HG02623 (cell line): Measurements from ENCODE around the gene CACNA1B.
"Not testable (repeated sequence)": the region's sequence is repeated elsewhere in the genome, so short reads cannot be mapped to it uniquely, and the experiment has no call there.

Source experiments
- ATAC-seq: cut with Tn5 transposase; IDR thresholded peaks from one replicate; pipeline ENCODE4 v1.9.1; 2021; ENCODE audit warnings: moderate library complexity; ENCODE audit not compliant: unreplicated experiment

The CACNA1B gene

DNA sequence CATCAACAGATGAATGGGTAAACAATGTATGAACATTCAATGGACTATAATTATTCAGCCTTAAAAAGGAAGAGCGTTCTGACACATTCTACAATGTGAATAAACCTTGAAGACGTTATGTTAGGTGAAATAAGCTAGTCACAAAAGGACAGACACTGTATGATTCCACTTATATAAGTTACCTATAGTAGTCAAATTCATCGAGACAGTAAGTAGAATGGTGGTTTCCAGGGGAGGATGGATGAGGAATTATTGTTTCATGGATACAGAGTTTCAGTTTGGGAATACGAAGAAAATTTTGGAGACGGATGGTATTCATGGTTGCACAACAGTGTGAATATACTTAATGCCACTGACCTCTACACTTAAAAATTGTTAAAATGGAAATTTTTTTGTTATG lies 216.4 kb downstream of the CACNA1B start:
- no peak for ATAC-seq

DNA sequence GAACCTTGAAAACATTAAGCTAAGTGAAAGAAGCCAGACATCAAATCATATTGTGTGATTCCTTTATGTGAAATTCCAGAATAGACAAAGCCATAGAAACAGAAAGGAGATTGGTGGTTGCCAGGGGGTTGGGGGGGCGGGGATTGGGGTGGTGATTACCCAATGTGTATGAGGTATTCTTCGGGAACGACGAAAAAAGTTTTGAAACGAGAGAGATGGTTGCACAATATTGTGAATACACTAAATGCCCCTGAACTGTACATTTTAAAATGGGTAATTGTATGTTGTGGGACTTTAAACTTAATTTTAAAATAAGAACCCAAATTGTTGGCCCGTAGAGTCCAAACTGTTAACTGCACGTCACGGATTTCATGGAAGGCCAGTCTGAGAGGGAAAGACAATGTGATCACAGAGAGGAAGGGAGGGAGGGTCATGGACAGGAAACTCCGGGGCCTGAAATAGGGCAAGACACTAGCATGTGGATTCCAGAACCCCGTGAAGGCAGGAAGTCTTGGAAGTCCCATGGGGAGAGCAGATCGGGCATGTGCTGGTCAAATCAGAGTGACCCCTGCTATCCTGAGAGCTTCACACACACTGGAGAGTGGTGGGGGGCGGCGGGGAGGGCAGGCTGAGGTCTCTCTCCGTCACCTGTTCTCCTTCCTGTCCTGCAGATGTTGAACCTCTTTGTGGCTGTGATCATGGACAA lies 218.4 kb downstream of the CACNA1B start:
- no peak for ATAC-seq

DNA sequence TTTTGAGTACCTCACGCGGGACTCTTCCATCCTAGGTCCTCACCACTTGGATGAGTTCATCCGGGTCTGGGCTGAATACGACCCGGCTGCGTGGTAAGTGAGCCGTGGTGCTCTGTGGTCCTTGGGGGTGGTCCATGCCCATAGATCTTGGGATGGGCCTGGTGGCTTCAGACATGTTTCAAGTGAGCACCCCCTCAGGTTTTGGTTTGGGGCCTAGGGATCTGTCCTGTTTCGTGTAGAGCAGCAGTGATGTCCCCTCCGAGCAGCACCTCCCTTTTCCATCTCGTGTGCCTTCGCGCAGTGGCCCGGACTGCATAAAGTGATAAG lies 218.9 kb downstream of the CACNA1B start:
- ATAC-seq, result no peak

DNA sequence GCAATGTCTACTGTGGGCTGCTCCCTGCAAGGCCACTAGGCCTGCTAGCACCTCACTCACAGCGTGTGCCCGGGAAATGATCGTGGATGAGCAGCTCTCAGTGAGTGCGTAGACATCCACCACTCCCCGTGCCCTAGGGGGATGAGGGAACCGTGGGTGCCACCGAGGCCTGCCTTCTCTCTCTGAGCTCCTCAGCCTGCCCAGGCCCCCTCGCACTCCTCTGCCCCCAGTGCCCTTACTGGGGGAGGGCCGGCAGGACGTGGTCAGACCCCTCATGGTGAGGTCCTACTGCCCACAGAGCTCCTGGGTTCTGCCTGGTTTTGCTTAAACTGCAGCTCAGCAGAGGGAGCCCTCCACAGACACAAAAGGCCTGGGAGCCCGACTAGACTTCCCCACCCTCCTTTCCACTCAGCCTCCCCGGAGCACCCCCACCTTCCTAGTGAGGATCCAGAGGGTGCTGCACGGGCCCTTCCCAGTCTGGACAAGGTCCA lies 220.0 kb downstream of the CACNA1B start:
- ATAC-seq, result no peak

DNA sequence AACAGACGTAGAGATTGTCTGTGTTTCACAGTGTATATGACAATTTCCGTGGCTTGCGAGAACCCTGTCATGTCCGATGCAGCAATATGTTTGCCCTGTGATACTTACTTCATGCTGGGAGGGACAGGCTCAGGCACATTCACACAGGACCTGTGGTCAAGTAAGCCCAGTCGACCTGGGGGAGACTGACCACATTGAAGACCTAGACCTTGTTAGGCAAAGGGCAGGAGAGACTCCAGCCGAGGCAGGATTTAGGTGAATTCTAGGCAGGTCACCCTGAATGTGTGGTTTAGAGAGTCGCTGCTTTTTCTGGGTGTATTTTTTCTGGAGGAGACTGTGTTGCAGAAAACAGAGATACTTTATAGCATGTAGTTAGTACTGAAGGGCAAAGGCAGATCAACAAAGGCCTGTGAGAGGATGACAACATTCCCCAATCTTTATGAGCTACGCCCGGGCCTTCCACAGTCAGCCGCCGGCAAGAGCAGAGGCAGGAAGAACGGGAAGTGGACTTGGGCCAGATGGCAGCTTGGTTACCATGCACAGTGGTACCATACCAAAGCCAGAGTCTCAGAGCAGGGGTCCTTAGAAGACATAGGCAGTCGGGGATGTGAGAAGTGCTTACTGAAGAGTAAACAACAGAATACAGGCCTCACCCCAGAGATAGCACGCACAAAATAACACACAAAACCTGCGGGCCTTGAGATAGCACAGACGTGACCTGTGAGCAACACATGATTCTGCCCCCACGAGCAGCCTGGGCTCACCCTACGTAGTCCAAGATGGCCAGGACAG lies 220.7 kb downstream of the CACNA1B start:
- no peak for ATAC-seq

DNA sequence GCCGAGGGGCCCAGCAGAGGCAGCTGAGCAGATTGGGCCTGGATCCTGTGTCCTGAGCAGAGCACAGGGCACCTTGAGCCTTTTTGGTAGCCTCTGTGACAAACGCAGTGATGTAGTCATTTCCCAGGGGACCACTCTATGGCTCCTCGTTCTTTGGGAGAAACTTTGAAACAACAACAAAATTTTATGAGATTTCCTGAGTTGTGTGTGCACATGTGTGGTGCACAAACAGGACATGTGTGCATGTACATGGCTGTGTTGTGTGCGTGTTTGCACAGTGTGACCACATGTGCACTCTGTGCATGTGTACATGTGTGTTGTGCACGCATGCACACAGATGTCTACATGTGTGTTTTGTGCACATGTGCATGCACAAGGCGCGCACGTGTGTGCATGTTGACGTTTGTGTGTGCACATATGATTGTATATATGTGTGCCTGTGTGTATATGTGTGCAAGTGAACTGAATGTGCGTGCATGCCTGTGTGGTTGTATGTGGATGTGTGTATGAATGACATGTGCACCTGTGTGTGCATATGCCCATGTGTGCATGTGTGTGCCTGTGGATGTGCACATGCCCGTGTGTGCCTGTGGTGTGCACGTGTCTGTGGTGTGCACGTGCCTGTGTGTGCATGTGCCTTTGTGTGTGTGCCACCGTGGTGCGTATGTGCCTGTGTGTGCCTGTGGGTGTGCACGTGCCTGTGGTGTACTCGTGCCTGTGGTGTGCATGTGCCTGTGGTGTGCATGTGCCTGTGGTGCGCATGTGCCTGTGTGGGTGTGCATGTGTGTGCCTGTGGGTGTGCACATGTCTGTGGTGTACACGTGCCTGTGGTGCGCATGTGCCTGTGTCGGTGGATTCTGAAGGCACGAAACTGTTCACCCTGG lies 221.6 kb downstream of the CACNA1B start:
- no peak for ATAC-seq

DNA sequence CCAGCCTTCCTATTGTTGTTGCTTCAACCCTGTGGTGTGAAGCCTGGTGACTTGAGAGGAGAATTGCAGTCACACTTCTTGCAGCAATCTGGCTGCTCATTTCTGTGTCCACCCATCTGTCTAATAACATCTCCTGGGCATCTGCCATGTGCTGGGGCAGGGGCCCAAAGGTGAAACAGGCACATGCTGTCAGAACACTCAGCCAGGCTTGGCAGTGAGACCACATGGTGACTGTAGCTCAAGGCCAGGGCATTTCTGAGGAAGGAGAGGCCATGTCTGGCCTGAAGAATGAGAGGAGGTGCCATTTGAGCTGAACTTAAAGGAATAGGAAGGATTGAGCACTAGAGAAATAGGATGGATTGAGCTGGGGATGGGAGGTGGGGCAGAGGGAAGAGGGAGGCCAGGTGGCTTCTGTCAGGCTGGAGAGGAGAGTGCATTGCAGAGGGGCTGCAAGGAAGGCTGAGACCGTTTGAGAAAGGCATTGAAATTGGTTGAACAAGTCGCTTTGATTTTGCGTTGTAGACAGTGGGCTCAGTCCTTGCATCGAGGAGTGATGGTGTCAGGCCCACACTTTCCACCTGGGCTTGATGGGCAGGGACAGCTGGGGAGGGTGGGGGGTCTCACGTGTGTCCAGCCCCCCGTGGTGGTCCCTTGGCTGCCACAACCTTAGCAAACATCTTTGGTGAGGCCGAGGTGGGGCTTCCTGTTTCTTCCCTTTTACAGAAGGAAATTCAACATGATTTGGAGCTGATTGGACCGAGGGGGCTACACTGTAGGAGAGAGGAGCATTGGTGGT lies 222.4 kb downstream of the CACNA1B start:
- ATAC-seq, result no peak

DNA sequence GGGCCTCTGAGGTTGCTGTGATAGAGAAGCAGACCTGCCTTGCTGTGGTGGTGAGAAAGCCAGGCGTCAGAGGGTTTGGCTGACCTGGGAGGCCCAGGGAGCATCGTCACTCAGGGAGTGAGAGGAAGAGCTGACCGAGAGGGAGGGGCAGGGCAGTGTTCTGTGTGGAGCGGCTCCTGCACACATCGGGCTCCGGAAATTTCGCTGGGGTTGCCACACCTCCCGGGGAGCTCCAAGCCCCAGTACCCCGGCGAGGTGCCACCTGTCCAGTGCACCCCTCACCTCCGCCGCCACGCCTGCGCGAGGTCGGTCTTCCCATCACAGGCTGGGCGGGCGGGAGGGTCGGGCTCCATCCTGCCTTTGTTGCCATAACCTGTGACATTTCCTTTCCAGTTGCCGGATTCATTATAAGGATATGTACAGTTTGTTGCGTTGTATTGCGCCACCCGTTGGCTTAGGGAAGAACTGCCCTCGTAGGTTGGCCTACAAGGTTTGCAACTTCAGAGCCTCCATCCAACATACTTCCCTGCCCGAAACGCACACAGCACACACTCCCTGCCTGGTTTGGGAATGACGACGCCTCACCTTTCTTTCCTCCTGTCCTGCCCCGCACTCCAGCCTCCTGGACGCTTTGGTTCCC lies 223.2 kb downstream of the CACNA1B start:
- no peak for ATAC-seq

DNA sequence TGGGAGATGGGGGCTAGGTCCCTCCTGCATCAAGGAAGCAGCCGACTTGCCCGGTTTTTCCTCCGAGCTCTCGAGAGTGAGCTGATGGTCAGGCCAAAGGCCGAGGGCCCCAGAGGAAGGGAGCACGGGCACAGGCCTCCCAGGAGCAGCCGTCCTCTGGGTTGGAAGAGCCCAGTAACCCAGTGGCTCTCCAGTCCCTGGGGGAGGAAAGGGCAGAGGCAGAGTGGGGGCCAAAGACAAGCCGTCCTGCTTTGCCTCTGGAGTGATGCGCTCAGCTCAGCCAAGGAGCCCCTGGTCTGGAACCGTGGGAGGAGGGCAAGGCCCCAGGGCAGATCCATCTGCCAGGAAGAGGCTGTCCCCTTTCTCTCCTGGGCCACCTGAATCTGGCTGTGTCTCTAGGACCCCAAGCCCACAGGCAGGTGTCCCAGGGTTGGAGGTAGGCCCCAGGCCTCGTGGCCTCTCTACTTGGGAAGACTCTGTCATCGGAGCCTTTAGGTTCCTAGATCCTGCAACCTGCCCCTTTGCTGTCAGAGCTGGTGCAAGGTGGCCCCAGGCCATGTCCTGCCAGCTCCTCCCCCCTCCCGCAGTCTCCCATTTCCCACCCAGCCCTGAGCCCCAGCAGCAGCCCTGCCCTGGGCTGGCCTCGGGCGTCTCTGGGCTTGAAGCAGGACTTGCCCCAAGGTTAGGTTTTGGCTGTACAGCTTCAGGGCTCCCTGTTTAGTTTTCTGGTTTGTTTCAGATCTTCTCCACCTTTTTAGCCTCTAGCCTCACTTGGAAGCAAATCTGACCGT lies 224.1 kb downstream of the CACNA1B start:
- no peak for ATAC-seq

DNA sequence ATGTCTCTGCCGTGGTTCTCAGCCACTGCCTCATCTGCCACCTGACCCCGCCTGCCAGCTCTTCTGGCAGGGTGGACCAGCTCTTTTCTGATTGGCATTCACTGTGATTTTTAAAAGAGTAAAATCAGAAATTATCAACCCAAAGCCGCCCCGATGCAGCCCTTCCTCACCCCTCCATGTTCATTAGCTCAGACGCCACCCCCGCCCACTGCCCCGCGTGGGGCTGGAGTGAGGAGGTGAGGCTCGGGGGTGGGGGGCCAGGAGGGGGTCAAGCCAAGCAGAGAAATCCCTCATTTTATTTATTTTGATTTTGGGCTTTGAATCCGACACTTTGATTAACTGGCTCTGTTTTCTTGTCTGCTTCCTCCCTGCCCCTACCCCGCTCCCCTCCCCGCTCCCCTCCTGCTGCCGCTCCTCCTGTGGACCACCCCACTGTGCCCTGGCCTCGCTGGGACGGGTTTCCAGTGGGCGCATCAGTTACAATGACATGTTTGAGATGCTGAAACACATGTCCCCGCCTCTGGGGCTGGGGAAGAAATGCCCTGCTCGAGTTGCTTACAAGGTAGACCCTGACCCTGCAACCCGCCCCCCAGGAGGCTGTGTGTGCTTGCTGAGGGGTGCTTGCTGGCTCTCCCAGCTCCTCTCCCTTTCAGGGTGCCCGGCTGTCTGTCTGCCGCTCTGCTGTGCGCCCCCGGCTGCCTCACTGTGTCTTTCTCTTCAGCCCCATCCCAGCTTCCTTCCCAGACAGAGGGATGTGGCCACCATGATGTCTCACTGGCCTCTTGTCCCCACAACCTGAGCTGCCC lies 224.9 kb downstream of the CACNA1B start:
- no peak for ATAC-seq

DNA sequence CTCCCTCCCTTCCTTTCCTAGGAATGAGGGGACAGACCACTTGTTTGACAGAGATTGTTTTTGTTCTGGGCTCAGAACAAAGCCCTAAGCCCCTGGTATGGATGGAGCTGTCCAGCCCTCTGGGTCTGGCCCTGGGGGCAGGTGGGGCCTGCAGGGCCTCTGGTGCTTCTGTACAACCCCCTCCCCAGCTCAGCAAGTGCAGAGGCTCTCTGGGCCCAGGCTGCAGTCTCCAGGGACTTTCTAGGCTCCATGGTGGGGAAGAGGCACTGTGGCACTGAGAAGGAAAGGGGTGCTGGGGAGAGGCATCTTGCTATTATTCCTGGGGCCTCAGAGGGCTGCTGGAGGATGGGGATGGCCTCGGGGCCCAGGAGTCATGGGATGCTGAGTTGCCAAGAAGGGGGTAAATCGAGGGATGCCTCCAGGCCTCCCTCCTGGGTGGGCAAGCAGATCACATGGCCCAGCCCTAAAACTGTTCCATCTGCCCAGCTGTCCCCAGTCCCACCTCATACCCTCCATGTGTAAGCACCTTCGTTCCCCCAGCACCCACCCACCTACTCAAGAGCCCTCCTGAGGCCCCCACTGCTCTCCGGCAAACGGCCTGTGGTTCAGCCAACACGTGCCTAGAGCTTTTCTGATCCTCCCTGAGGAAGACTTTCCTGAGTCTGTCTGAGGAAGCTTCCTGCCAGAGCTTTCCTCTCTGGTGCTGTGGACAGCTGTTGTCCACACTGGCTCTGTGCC lies 225.7 kb downstream of the CACNA1B start:
- ATAC-seq, result no peak

DNA sequence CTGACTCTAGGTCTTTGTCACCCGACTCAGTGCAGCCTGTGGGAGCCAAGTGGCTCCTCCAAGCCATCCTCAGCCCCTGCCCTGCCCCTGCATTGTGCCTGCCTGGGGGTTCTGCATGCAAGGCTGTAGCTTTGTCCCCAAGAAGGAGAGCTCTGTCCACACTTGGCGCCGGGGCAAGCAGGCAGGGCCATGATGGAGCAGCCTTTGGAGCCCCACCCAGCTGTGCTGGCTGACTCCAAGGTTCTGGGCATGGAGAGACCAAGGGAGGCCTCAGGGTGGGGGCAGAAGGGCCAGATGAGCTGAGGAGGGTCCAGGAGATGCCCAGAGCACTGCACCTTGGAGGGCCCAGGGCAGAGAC lies 226.2 kb downstream of the CACNA1B start:
- ATAC-seq, result no peak

DNA sequence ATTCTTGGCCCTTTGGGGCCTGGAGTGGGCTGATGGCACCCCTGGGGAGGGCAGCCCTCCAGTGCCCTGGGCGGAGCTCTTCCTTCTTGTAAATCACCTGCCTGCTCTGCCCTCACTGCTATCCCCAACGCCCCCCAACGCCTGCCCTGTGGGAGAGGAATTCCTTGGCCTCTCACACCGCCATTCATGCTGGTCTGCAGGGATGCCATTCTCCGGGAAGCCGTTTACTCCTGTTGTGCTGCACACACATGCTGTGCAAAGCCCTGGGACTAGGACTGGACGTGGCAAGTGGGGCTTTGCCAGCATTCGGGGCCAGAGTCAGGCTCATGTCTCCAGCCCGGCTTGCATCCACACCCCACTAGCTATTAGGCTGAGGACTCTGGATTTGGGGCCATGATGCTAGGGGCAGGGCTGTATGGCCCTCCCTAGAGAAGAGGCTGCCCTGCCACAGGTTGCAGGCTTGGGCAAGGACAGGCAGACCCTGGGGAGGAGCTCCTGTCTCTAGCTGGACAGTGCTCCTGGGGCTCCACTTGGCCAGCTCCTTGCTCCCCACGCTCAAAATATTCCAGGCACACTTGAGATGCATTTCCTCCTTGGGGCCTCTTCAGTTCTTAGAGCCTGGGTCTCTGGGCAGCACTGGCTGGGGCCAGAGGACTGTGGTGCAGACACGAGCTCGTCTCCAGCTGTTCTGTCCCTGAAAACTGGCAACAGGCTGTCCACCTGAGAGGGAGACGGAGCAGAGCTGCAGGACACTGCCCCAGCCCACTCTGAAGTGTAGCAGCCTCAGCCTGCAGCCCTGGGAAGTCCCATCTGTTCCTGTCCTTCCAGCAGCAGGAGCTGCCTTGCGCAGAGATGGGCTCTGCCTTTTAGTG lies 226.9 kb downstream of the CACNA1B start:
- ATAC-seq, result no peak

DNA sequence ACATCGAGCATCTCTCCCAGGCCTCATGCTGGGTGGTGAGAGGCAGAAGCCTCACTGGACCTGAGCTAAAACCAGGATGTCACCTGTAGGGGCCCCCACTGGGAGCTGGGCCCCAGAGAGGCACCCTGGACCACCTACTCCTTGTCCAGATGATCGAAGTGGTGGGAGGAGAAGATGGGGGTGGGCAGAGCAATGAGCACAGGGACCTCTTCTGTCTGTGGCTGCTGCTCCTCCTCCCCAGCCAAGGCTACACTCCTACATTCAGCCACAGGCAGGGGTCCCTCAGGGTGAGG lies 227.5 kb downstream of the CACNA1B start:
- ATAC-seq, result no peak

DNA sequence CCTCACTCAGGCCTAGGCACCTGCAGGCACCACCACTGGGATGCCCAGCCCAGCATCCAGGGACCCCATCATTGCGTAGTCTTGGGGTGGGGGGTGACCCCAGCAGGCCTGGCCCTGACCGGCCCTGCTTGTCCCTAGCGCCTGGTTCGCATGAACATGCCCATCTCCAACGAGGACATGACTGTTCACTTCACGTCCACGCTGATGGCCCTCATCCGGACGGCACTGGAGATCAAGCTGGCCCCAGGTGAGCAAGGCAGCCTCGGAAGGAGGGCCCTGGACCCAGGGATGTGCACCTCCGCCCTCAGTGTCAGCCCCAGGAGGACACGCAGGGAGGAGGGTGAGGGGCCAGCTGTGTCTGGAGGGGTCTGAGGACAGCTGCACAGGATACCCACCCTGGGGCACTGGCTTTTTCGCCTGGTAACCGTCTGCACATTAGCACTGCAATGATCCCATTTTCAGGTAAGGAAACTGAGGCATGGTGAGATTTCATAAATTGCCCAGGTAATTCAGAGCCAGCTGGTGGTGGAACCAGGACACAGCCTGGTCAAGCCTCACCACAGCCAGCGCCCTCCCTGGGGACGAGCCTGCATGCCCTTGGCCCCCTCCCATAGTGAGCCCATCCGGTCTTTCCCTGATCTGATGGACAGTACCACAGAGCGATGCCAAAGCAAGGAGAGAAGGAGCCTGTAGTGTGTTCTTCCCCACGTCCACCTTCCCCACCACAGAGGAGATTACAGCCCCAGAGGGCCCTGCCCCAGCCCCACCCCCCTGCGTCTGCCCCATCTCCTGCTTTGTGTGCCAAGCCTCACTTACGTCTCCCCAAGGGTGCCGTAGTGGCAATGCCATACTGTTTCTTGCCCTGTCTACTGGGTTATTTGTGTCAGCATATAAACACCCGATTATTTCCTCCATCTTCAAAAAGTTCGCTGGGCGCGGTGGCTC lies 228.3 kb downstream of the CACNA1B start:
- no peak for ATAC-seq

DNA sequence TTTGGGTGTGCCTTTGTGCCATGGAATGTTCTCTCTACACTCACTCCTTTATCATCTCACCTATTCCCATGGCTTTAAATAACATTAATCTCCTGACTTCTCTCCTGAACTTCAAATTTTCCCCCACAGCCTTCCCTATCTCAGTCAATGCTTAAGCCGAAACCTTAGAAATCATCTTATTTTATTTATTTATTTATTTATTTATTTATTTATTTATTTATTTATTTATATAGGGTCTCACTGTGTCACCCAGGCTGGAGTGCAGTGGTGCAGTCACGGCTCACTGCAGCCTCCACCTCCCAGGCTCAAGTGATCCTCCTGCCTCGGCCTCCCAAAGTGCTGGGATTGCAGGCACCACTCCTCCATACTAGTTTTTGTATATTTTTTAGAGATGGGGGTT lies 229.5 kb downstream of the CACNA1B start:
- not testable (repeated sequence) for ATAC-seq
